GM18861 (cell line): Measurements from ENCODE around the gene LIF.
A peak's percentile ranks its signal among the peaks of the same experiment; 100 is the strongest.

ENCODE experiments used
- ATAC-seq: cut with Tn5 transposase; IDR thresholded peaks from one replicate; pipeline ENCODE4 v1.9.1; 2021; ENCODE audit not compliant: unreplicated experiment

The LIF gene

DNA sequence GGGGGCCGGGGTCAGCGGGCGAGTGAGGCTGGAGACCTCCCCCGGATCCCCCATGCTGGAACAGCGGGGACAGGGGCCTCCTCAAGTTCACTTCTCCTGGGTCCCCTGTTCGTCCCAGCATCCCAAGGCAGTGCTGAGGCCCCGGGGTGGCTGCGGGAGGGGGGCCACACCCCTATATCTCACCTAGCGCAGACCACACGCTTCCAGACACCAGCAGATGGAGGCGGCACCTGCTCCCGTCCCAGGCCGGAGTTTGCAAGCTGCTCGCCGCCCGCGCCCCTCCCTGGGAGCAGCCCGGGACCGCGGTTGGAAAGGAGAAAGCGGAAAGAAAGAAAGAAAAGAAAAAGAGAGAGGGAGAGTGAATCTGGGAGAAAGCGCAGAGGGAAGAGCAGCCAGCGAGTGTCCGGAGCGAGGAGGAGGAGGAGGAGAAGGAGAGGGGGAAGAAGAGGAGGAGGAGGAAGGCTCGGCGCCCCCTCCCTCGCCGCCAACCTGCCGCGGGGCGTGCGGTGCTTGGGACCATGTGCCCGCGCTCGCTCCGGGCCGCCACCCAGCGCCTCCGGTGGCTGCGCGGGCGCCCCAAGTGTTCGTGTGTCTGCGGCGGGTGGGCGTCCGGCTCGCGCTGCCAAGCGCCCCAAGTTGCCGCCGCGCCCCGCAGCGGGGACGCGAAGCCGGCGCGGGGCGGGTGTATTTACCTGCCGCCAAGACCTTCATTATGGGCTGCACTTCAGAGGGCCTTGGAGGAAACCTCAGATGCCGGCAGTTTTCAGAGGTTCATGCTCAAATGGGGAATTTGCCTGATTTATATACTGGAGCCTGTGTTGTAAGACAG lies at the start of gene LIF:
Gene LIF, minus strand, starts transcription at position 775 of the 829 bp plus-strand sequence. Its CDS starts 64 bp downstream, at position 711.
- ATAC-seq: no peak

DNA sequence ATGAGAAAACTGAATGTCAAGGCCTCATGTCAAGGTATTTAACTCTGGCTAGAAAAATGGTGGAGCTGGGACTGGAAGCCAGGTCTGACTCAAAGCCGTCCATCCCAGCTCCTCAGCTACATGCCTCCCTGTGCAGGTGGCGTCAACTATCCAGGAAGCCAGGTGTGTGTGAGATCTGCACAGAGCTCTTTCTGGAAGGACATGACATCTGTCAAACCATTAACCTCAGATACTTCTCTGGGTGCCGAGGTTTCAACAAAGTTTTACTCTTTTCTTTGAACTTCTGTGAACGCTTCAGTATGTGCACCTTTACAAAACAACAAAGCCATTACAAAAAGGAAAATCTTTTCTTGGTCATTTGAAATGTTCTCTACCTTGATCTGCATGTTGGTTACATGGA lies 49.8 kb upstream of the LIF start:
- no peak for ATAC-seq

GRCh38 chr22:30295576-30295975 lies 49.0 kb upstream of the LIF start:
- no peak for ATAC-seq

- ATAC-seq: no peak
Observed at GRCh38 chr22:30294830-30295229, 48.3 kb upstream of the LIF start.

GRCh38 chr22:30294066-30294465 lies 47.5 kb upstream of the LIF start:
- ATAC-seq: no peak

DNA sequence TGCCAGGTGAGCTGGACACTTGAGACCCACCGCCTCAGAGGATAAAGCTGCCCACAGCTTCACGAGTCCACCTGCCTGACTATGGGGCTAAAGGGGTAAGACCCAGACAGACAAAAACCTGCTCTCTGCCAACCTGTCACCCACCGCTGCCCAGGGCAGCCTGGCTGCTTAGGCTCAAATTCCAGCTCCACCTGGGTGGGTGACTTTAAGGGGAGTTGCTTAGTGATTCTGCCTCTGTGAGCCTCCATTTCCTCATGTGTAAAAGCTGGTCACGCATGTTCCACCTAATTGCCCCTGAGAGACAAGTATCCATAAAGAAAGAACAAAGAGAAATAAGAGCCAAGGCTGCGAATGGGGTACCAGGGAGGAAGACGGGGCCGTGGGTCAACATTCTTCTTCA lies 46.5 kb upstream of the LIF start:
- no peak for ATAC-seq

GRCh38 chr22:30292069-30292970 lies 45.8 kb upstream of the LIF start:
- no peak for ATAC-seq

DNA sequence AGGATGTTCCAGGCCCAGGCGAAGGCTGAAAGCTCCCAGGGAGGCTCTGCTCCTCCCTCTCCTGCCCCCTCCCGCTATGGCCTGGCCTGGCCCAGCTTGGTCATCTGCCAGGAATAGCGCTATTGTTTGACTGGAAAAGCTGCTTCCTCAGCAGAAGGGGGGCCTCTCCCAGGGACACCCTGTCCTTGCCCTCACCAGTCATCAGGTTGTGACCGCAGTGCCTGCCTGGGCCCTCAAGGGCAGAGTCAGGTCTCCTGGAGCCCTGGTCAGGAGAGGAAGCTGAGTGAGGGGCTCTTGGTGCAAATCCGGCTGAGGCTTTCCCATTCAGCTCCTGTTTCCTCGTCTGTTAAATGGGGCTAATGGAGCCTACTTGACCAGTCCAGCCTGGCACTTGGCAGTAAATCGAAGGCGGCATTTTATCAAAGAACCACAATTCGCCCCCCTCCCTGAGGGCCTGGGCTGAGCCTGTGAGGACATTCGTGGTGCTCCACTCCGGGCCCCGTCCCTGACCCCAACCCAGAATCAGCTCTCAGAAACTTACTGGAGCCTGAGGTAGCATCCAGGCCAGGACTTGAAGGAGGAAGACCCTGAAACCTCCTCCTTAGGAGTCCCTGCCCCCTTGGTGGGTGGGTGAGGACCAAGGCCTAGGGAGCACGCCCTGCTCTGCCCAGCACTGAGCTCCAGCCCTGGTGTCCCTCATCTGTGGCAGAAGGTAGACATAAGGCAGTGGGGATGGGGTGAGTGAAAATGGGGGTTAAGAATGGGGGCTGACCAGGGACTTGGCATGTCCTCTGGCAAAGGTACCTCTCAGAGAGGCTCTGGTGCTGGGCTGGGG lies 44.7 kb upstream of the LIF start:
- no peak for ATAC-seq

DNA sequence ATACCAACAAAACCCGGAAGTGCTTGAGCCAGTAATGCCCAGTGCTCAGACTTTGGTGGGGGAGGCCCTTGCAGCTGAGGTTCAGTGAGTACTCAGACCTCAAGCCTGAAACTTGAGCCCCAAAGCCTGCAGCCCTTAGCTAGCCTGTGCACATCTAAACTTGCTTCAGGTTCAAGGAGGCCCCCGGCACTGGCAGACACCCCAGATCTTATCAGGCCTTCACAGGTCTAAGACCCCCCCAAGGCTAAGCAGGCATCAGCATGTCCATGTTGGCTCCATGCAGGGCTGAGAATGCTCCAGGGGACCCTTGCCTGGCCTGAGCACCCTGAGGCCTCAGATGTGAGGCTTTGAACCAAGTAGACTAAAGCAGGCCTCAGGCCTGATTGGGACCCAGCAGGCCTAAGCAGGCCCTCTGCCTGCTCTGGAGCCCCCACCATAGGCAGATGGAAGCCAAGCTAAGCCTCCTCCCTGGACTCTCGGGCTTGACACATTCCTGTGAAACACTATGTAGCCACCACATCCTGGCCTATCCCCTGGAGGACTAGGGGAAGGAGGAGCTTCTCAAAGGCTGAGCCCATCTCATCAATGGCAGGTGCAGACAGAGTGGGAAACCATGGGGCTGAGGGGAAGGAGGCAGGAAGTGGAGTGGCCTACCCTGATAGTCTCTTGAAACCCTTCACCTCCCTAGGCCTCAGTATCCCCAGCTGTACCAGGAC lies 43.9 kb upstream of the LIF start:
- no peak for ATAC-seq

DNA sequence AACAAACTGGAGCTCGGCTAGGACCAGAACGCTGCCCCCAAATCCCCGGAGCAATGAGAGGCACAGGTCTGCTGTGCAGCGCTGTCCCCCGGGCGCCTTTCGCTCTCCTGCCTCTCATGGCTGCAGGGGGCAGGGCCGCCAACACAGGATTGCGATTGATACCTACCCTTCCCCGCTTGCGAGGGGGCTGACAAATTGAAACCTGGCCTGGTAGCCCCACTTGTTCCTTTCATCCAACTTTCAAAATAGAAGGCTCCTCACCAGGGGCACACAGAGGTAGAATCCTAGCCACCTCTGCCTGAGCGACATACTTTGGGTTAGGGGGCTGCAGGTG lies 43.4 kb upstream of the LIF start:
- ATAC-seq: no peak

- ATAC-seq: peak; percentile 42
Observed at GRCh38 chr22:30289141-30289979, 42.8 kb upstream of the LIF start, which contains the start of gene CASTOR1. TSS of gene CASTOR1 (minus strand) at chr22:30289505. CDS start at chr22:30289497, 8 bp downstream.

DNA sequence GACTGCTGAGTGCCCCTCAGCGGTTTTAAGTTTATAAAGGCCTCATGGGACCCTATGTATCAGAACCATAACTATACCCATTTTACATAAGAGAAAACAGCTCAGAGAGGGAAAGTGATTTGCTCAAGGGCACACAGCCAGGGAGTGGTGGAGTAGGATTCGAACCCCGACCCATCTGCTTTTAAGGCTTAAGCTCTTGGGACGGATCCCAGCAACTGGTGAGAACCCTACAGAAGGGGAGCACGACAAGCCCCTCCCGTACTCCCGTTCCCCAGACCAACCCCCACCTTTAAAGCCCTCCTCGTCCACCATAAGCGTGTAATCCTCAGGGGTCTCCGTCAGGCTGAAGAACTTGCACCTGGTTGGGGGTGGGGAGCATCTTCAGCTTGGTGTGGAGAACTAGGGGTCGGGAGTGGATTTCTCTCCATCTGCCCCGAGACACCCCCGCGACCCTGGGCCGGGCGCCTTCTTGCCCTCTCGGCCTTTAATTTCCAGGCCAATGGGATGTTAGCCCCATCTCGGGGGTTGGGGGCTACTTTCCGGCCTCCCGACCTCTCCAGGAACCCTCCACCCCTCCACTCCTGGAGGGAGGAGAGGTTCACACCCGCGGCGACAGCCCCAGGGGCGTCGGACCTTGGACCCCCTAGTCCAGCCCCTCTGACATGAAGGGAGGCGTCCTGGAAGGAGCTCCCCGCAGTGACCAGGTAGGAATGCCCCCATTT lies 42.0 kb upstream of the LIF start:
- no peak for ATAC-seq

GRCh38 chr22:30287648-30288418 lies 41.3 kb upstream of the LIF start:
- no peak for ATAC-seq

- no peak for ATAC-seq
Observed at GRCh38 chr22:30286813-30287647, 40.5 kb upstream of the LIF start.

- no peak for ATAC-seq
Observed at GRCh38 chr22:30286331-30286730, 39.8 kb upstream of the LIF start.

GRCh38 chr22:30285846-30286200 lies 39.3 kb upstream of the LIF start:
- no peak for ATAC-seq

DNA sequence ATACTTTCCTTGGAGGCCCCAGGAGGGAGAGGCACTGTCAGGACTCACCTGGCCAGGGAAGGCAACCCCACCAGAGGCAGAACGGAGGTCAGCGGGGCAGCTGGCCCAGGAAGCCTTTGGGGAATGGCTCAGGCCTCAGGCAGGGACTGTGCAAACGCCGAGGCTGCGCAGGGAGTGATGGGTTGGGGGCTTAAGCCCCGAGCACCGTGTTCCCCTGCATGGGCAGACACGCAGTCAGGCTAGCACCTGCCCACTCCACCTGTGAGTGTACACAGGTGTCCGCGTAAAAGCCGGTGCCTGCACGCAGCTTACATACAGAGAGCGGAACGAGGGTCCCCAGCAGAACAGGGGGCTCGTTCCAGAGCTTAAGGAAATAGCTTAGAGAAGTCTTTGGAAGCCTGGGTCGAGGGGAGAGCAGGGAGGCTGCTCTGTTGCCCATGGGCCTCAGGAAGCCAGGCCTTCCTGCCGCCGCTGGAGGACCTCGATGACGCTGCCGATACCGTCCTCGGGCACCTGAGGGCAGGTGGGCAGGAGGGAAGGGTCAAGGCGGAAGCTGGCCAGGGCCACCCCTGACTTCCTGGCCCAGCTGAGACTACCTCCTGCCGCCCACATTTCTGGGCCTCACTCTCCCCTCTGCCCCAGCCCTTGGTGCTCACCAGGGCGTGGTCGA lies 38.8 kb upstream of the LIF start:
- ATAC-seq: no peak
